Measurements from ENCODE around the gene SPEM3.

The SPEM3 gene

DNA sequence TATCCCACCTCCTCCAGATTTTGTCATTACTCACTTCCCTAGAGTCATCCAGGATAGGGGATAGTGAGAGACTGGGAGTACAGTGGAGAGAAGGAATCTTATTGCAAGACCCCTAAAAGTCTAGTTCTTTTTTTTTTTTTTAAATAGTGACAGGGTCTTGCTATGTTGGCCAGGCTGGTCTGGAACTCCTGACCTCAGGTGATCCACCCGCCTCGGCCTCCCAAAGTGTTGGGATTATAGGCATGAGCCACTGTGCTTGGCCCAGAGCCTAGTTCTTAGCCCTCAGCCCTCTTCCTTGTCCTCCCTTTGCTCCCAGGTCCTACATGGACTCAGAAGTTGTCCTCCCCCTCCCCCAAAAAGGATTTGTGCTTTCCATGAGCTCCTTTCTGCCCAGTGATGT is 13.5 kb downstream of the SPEM3 start:
- H3K27me3 ChIP-seq: peaks cover 5 to 61% of the 10 kb centered on the region in 2 donors
- H3K9me3 ChIP-seq: no peaks in the 10 kb centered on the region
- TF ChIP-seq, protein P1, sequence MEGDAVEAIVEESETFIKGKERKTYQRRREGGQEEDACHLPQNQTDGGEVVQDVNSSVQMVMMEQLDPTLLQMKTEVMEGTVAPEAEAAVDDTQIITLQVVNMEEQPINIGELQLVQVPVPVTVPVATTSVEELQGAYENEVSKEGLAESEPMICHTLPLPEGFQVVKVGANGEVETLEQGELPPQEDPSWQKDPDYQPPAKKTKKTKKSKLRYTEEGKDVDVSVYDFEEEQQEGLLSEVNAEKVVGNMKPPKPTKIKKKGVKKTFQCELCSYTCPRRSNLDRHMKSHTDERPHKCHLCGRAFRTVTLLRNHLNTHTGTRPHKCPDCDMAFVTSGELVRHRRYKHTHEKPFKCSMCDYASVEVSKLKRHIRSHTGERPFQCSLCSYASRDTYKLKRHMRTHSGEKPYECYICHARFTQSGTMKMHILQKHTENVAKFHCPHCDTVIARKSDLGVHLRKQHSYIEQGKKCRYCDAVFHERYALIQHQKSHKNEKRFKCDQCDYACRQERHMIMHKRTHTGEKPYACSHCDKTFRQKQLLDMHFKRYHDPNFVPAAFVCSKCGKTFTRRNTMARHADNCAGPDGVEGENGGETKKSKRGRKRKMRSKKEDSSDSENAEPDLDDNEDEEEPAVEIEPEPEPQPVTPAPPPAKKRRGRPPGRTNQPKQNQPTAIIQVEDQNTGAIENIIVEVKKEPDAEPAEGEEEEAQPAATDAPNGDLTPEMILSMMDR (IDR thresholded peaks at IDR 0.05): no peak

DNA sequence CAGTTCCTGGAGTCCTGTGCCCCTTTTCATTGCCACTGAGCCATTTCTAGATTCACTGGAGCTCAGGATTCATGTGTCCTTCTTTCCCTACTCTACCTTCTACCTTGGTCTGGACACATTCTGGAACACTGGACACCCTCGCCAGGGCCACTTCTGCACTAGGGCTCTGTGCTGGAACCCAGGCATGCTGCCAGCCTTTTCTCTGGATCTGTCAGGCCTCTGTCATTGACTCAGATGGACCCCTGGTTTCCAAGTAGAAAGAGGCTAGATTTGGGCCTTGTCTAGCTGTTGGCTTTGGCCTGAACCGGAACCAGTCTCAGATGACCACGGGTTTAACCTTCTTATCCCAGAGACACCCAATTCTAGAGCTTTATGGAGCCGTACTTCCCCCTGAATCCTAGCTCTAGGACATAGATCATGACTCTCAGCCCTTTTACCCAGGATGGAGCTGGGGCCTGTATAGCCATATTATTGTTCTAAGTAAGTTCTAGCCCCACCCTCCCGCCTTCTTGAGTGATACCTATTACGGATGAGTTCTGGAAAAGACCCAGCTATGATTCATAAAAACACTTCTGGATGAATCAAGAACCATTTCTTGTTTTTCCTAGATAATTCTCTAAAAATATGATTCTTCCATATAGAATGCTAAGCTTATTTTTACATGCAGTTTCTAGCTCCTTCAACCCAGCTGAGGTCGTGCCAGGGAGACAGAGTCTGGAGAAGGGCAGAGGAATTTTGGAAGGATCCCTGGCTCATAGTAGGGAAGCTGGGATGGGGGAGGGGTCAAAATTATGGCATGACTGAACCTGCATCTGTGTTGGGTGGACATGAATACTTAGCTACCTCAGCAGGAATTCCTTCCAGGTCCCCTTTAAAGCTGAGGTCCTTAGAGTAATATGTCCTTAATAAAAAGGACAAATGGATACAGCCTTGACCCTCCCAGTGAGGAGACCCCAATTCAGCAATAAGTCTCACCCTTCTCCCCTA is 15.1 kb downstream of the SPEM3 start:
- no peak overlapping the region for H3K4me3 ChIP-seq

More for the DNA sequence above, 13.5 kb downstream of the SPEM3 start:
- Histone ChIP-seq H3K27ac (no peak overlapping the region), H3K4me3 (no peak overlapping the region), H3K36me3 (no peaks in the 10 kb centered on the region), H3K4me1 (peaks cover 5 to 62% (median 47%) of the 10 kb centered on the region in 4 donors)
- DNase-seq: no peak
- intact Hi-C loops (cut with DNase I; ENCODE audit: low total_unique reads): no loop called here

DNA sequence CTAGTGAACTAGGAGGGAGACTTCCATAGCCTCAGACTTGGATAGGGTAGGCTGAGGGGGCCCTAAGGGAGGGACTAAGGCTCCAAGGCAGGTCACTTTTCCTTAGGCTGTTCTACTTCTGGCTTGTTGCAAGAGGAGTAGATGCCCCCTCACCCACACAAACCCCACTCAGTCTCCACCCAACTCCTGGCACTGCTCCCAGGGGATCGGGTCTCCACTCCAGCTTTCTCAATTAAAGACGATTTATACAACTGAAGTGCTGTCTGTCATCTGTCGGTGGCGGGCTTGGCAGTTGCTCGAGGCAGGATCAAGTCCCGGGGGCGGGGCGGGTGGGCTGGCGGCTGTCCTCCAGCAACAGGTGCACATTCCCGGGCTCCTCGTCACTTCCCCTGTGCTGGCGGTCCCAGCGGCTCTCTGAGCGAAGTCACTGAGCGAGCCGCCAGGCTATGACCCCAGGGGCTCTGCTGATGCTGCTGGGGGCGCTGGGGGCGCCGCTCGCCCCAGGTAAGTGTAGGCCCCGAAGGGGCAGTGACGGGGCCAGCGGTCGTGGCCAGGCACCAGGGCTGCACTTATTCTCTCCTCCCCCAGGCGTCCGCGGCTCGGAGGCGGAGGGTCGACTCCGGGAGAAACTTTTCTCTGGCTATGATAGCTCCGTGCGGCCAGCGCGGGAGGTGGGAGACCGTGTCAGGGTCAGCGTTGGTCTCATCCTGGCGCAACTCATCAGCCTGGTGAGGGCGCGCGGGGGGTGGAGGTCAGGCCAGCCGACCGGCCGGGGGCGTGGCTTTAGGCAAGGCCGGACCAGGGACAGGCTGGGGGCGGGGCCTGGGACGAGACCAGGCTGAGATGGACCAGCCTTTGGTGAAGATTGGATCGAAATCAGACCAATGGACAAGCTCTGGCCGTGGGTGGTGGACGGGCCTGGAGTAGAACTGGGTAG is 16.3 kb downstream of the SPEM3 start, which contains the start of gene CHRNB1:
Gene CHRNB1, plus strand, starts transcription at position 380 of the 937 bp plus-strand sequence. Its CDS starts 67 bp downstream, at position 447.
- Histone ChIP-seq H3K27me3 (peaks cover 3 to 50% of the 10 kb centered on the region in 2 donors), H3K4me1 (peaks cover 5 to 38% (median 28%) of the 10 kb centered on the region in 4 donors), H3K36me3 (no peaks in the 10 kb centered on the region), H3K9me3 (no peaks in the 10 kb centered on the region), H3K27ac (peak within 1 kb of the TSS in 1 of 2 donors; percentile 21), H3K4me3 (peak within 1 kb of the TSS; percentile 35 to 45)
- peak; percentile 64 to 75 for DNase-seq
- intact Hi-C loops (cut with DNase I; ENCODE audit: low total_unique reads): no loop called here
- TF ChIP-seq, protein P1 (IDR thresholded peaks at IDR 0.05): peak in 1 of 2 experiments; percentile 6

More for the DNA sequence above, 15.1 kb downstream of the SPEM3 start:
- TF ChIP-seq, protein P1 (IDR thresholded peaks at IDR 0.05): no peak
- Histone ChIP-seq H3K4me1 (peaks cover 5 to 49% (median 37%) of the 10 kb centered on the region in 4 donors), H3K27ac (no peak overlapping the region), H3K9me3 (no peaks in the 10 kb centered on the region), H3K36me3 (no peaks in the 10 kb centered on the region), H3K27me3 (peaks cover 5 to 60% of the 10 kb centered on the region in 2 donors)
- intact Hi-C loops (cut with DNase I; ENCODE audit: low total_unique reads): no loop called here
- no peak for DNase-seq

DNA sequence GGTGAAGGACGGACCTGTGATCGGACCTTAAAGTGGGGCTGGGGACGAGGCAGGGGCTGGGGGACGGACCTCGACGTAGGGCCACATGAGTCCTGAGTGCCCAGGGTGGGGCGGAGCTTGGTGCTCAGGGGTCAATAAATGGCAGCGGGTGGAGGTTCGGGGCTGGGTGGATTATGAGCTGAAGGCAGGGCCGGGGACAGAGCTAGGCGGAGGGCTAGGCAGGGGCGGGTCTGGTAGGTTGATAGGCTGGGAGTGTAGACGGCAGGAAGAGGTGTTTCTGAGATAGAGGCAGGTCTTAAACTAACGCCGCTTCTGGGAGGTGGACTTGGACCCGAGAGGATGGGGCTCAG is 16.9 kb downstream of the SPEM3 start:
- Histone ChIP-seq H3K27me3 (peaks cover 2 to 43% of the 10 kb centered on the region in 2 donors), H3K9me3 (no peaks in the 10 kb centered on the region), H3K36me3 (no peaks in the 10 kb centered on the region), H3K4me3 (peak overlapping the region; percentile 35 to 45), H3K4me1 (peaks cover 5 to 31% (median 21%) of the 10 kb centered on the region in 4 donors), H3K27ac (no peak overlapping the region)
- intact Hi-C loops (cut with DNase I; ENCODE audit: low total_unique reads): no loop called here
- DNase-seq: no peak
- TF ChIP-seq, protein P1 (IDR thresholded peaks at IDR 0.05): no peak

DNA sequence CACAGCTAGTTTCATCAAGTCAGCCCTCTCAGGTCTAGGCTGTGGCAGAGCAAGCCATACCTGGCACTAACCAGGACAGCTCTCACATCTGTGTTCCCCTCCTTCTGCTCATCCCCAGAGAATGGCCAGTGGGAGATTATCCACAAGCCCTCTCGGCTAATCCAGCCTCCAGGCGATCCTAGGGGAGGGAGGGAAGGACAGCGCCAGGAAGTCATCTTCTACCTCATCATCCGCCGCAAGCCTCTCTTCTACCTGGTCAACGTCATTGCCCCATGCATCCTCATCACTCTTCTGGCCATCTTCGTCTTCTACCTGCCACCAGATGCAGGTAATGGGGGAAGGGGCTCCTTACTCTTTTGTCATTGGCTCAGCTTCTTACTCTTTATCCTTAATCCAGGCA is 19.8 kb downstream of the SPEM3 start:
- H3K4me1 ChIP-seq: peaks cover 5 to 26% (median 16%) of the 10 kb centered on the region in 4 donors
- intact Hi-C loops (cut with DNase I; ENCODE audit: low total_unique reads): no loop called here
- H3K9me3 ChIP-seq: no peaks in the 10 kb centered on the region
- peaks cover 2 to 31% of the 10 kb centered on the region in 2 donors for H3K27me3 ChIP-seq
- no peaks in the 10 kb centered on the region for H3K36me3 ChIP-seq
- TF ChIP-seq, protein P1 (IDR thresholded peaks at IDR 0.05): no peak
- no peak overlapping the region for H3K27ac ChIP-seq
- DNase-seq: no peak
- H3K4me3 ChIP-seq: no peak overlapping the region
